ENCODE measurements around the gene DOCK10. TPM values are rescaled to one million over a fixed set of nuclear protein-coding genes. Genes with fewer than 3 reads are reported as not detected.

DOCK10 gene
- total and polyA plus RNA-seq, 2 donors (not counting 1 experiment from before 2014, with no cell fraction given): 49.5 to 139 TPM

DNA sequence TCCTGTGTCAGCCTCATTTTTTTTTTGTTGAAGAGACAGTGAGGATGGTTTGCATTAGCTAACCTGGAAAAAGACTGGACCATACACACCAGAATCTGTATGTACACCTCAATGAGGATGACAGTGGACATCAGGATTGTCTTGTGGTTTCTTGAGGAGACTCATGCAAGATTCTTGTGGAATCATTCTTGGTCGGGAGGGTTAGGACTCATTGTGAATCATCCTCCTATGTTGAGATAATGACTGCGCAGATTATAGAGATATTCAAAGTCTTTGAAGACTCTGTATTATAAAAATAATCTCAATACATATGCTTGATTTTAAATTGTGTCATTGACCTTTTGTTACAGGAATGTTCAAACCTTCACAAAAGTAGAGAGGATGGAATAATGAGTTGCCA, 49.1 kb upstream of the DOCK10 start:
- no peaks in the 10 kb centered on the region for H3K79me2 ChIP-seq (ENCODE audit: control insufficient read depth, insufficient read depth, low read length)
- H3K4me3 Mint-ChIP-seq: no peak overlapping the region
- H3K4me3 ChIP-seq (ENCODE audit: control extremely low read depth in 1 of 5, extremely low read depth in 1 of 5, insufficient read depth in 1 of 5, low read depth in 2 of 5, low read length in 4 of 5): no peak overlapping the region
- H3K27me3 ChIP-seq (replicated peaks in 1 of 4; ENCODE audit: control extremely low read depth in 1 of 4, control insufficient read depth in 3 of 4, insufficient read depth in 4 of 4, low read length in 3 of 4): no peaks in the 10 kb centered on the region
- peaks cover 0 to 3% (median 0%) of the 10 kb centered on the region in 3 donors for H3K9me3 ChIP-seq (ENCODE audit: control extremely low read depth in 1 of 3, control insufficient read depth in 2 of 3, insufficient read depth in 1 of 3, low read length in 2 of 3)
- DNase-seq (no peak), ATAC-seq (ENCODE audit: low read depth) (no peak)
- no peak overlapping the region for H2AFZ ChIP-seq (ENCODE audit: insufficient read depth, low read depth, low read length, poor library complexity, severe bottlenecking)
- H3K4me2 ChIP-seq (replicated peaks; ENCODE audit: low read depth, low read length, poor library complexity, severe bottlenecking): no peak overlapping the region
- no peaks in the 10 kb centered on the region for H3K4me1 Mint-ChIP-seq
- intact Hi-C loops (cut with micrococcal nuclease): no loop called here
- H3K36me3 ChIP-seq (replicated peaks in 1 of 2; ENCODE audit: control extremely low read depth in 1 of 2, control insufficient read depth in 1 of 2, extremely low read depth in 1 of 2, insufficient read depth in 2 of 2, low read length in 1 of 2): no peaks in the 10 kb centered on the region
- POLR2A ChIA-PET: no interaction called here
- H3K9me3 Mint-ChIP-seq (ENCODE audit: insufficient read depth): peaks cover 4% of the 10 kb centered on the region
- H3K27me3 Mint-ChIP-seq: peaks cover 16% of the 10 kb centered on the region
- H3K27ac Mint-ChIP-seq: no peak overlapping the region
- H3K9ac ChIP-seq (ENCODE audit: low read length): no peak overlapping the region
- WGBS (ENCODE audit: insufficient coverage): no CpG with 5 or more reads among the region's 2 CpGs
- H3K27ac ChIP-seq (ENCODE audit: low read length in 2 of 2): no peak overlapping the region
- H4K20me1 ChIP-seq (ENCODE audit: control insufficient read depth, insufficient read depth, low read length, poor library complexity, severe bottlenecking): no peaks in the 10 kb centered on the region
- no peaks in the 10 kb centered on the region for H3K4me1 ChIP-seq (ENCODE audit: control insufficient read depth in 2 of 2, insufficient read depth in 2 of 2, low read length in 2 of 2)
- CTCF ChIA-PET: no interaction called here
- TF ChIP-seq, protein P1, sequence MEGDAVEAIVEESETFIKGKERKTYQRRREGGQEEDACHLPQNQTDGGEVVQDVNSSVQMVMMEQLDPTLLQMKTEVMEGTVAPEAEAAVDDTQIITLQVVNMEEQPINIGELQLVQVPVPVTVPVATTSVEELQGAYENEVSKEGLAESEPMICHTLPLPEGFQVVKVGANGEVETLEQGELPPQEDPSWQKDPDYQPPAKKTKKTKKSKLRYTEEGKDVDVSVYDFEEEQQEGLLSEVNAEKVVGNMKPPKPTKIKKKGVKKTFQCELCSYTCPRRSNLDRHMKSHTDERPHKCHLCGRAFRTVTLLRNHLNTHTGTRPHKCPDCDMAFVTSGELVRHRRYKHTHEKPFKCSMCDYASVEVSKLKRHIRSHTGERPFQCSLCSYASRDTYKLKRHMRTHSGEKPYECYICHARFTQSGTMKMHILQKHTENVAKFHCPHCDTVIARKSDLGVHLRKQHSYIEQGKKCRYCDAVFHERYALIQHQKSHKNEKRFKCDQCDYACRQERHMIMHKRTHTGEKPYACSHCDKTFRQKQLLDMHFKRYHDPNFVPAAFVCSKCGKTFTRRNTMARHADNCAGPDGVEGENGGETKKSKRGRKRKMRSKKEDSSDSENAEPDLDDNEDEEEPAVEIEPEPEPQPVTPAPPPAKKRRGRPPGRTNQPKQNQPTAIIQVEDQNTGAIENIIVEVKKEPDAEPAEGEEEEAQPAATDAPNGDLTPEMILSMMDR (IDR thresholded peaks at IDR 0.05): no peak
- TF ChIP-seq EZH2 (IDR thresholded peaks at IDR 0.05; ENCODE audit: borderline replicate concordance, insufficient read depth, low read depth, low read length, poor library complexity, severe bottlenecking): no peak

DNA sequence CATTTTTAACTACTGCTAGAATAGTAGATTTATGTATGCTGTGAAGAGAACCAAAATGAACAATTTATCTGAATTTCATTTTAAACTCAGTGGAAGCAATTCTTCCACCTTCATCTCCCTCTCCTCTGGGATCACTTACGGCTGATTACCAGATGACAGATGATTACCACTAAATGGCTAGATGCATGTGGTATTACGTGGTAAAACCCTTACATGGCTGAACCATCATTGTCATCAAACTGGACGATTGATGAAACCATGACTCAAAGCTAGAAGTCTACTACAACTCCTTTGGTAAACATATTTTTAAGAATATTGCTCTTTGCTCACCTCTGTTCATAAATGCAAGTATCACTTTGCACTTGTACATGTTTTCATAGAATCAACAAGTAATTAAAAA, 48.5 kb upstream of the DOCK10 start:
- peaks cover 16% of the 10 kb centered on the region for H3K27me3 Mint-ChIP-seq
- H3K79me2 ChIP-seq (ENCODE audit: control insufficient read depth, insufficient read depth, low read length): no peaks in the 10 kb centered on the region
- no peaks in the 10 kb centered on the region for H3K27me3 ChIP-seq (replicated peaks in 1 of 4; ENCODE audit: control extremely low read depth in 1 of 4, control insufficient read depth in 3 of 4, insufficient read depth in 4 of 4, low read length in 3 of 4)
- WGBS (ENCODE audit: insufficient coverage): no CpG with 5 or more reads among the region's 3 CpGs
- no peak overlapping the region for H3K4me3 Mint-ChIP-seq
- no peaks in the 10 kb centered on the region for H3K4me1 ChIP-seq (ENCODE audit: control insufficient read depth in 2 of 2, insufficient read depth in 2 of 2, low read length in 2 of 2)
- CTCF ChIA-PET: no interaction called here
- DNase-seq (no peak), ATAC-seq (ENCODE audit: low read depth) (no peak)
- no peak overlapping the region for H2AFZ ChIP-seq (ENCODE audit: insufficient read depth, low read depth, low read length, poor library complexity, severe bottlenecking)
- no peaks in the 10 kb centered on the region for H4K20me1 ChIP-seq (ENCODE audit: control insufficient read depth, insufficient read depth, low read length, poor library complexity, severe bottlenecking)
- H3K9me3 ChIP-seq (ENCODE audit: control extremely low read depth in 1 of 3, control insufficient read depth in 2 of 3, insufficient read depth in 1 of 3, low read length in 2 of 3): peaks cover 0 to 3% (median 0%) of the 10 kb centered on the region in 3 donors
- intact Hi-C loops (cut with micrococcal nuclease): no loop called here
- no peak overlapping the region for H3K27ac ChIP-seq (ENCODE audit: low read length in 2 of 2)
- no peak overlapping the region for H3K9ac ChIP-seq (ENCODE audit: low read length)
- no peak overlapping the region for H3K4me3 ChIP-seq (ENCODE audit: control extremely low read depth in 1 of 5, extremely low read depth in 1 of 5, insufficient read depth in 1 of 5, low read depth in 2 of 5, low read length in 4 of 5)
- no peak overlapping the region for H3K4me2 ChIP-seq (replicated peaks; ENCODE audit: low read depth, low read length, poor library complexity, severe bottlenecking)
- no peaks in the 10 kb centered on the region for H3K4me1 Mint-ChIP-seq
- H3K27ac Mint-ChIP-seq: no peak overlapping the region
- POLR2A ChIA-PET: no interaction called here
- H3K36me3 ChIP-seq (replicated peaks in 1 of 2; ENCODE audit: control extremely low read depth in 1 of 2, control insufficient read depth in 1 of 2, extremely low read depth in 1 of 2, insufficient read depth in 2 of 2, low read length in 1 of 2): no peaks in the 10 kb centered on the region
- peaks cover 4% of the 10 kb centered on the region for H3K9me3 Mint-ChIP-seq (ENCODE audit: insufficient read depth)
- TF ChIP-seq, protein P1 (IDR thresholded peaks at IDR 0.05): no peak
- no peak for TF ChIP-seq EZH2 (IDR thresholded peaks at IDR 0.05; ENCODE audit: borderline replicate concordance, insufficient read depth, low read depth, low read length, poor library complexity, severe bottlenecking)
